IMR-90 (cell line): ENCODE data around the gene KLF16.

Experiments used
- BHLHE40 ChIP-seq: fragments of 150-350 bp; IDR thresholded peaks from 2 replicates; pipeline ENCODE4 v1.6.1; 2016; ENCODE audit warnings: mild to moderate bottlenecking, low read depth, low read length
- CHD1 ChIP-seq: IDR thresholded peaks from 2 replicates; pipeline ENCODE4 v1.6.1; 2012; ENCODE audit warnings: low read depth, low read length, improper control_type of control experiment
- CTCF ChIP-seq: conservative IDR thresholded peaks from 2 replicates; pipeline ENCODE4 v1.5.1; 2012; ENCODE audit warnings: mild to moderate bottlenecking, low read depth, low read length, improper control_type of control experiment
- ELK1 ChIP-seq: fragments of 150-350 bp; IDR thresholded peaks from 2 replicates; pipeline ENCODE4 v1.6.1; 2016; ENCODE audit warnings: low read depth, mild to moderate bottlenecking, low read length, moderate library complexity, borderline replicate concordance
- FOS ChIP-seq: fragments of 150-350 bp; IDR thresholded peaks from 2 replicates; pipeline ENCODE4 v1.6.1; 2016; ENCODE audit warnings: low read depth, low read length
- MAFK ChIP-seq: IDR thresholded peaks from 2 replicates; pipeline ENCODE4 v1.6.1; 2012; ENCODE audit warnings: low read depth, low read length, improper control_type of control experiment
- MXI1 ChIP-seq: IDR thresholded peaks from 2 replicates; pipeline ENCODE4 v1.6.1; 2012; ENCODE audit warnings: low read depth, mild to moderate bottlenecking, low read length, moderate library complexity, borderline replicate concordance
- NFE2L2 ChIP-seq: fragments of 150-350 bp; IDR thresholded peaks from 2 replicates; pipeline ENCODE4 v1.6.1; 2016; ENCODE audit warnings: low read depth, mild to moderate bottlenecking, low read length
- POLR2A ChIP-seq: IDR thresholded peaks from 2 replicates; pipeline ENCODE4 v1.6.1; 2012; ENCODE audit warnings: mild to moderate bottlenecking, low read depth, low read length
- SMC3 ChIP-seq: fragments of 150-350 bp; IDR thresholded peaks from 2 replicates; pipeline ENCODE4 v1.6.1; 2016; ENCODE audit warnings: low read depth, mild to moderate bottlenecking, antibody characterized with exemption, low read length, moderate library complexity

- TF ChIP-seq BHLHE40 (no peak), CTCF (no peak), NFE2L2 (no peak), POLR2A (no peak), MXI1 (no peak), SMC3 (no peak), FOS (no peak), CHD1 (no peak), MAFK (no peak), ELK1 (no peak)
These were observed 1.3 kb downstream of the KLF16 start for GRCh38 chr19:1862068-1862423.
